NCI-H345 (cell line): ENCODE results near the gene RALA.

Source experiments
- DNase-seq: peaks from one replicate; lab custom pipeline; 2025; lab: John Stamatoyannopoulos, UW

RALA gene

GRCh38 chr7:39623047-39623731 lies at the start of gene RALA:
Gene RALA (plus strand): TSS chr7:39623572. CDS start chr7:39686668, 63,096 bp downstream.
- peak; percentile 90 for DNase-seq

DNA sequence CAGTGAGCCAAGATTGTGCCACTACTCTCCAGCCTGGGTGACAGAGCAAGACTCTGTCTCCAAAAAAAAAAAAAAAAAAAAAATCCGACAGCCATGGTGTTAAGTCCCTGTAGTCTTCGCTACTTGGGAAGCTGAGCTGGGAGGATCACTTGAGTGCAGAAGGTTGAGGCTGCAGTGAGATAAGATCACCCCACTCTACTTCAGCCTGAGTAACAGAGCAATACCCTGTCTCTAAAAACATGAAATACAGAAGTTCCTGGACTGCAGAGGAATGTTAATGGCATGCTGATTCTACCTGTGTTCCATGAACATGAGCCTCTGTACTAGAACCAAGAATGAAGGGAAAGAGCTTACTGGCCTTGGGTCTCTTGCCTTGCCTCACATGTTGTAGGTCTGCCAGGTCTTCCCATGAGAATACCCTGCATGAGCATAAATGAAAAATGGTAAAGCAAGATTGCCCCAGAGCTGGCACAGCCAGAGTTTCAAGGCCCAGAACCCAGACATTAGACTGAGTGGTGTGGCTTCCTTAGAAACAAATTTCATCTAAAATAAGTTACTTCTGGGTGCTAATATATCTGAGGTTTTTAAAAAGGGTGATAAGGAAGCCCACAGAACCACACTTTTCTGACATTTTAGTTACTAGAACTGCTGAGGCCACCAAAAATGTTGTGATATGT lies 48.6 kb upstream of the RALA start:
- DNase-seq: no peak

DNA sequence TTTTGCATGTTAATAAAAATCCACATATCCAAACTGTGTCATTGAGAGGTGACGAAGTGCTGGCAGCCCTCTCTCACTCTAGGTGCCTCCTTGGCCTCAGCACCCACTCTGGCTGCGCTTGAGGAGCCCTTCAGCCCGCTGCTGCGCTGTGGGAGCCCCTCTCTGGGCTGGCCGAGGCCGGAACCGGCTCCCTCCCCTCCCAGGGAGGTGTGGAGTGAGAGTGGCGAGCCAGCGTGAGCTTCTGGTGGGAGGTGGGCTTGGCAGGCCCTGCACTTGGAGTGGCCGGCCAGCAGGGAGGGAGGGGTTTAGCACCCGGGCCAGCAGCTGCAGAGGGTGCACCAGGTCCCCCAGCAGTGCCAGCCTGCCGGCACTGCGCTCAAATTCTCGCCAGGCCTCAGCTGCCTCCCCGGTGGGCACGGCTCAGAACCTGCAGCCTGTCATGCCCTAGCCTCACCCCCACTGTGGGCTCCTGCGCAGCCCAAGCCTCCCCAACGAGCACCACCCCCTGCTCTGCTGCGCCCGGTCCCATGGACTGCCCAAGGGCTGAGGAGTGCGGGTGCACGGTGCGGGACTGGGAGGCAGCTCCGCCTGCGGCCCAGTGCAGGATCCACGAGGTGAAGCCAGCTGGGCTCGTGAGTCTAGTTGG lies 46.0 kb upstream of the RALA start:
- DNase-seq: no peak

- peak; percentile 81 for DNase-seq
These were observed 43.1 kb upstream of the RALA start for GRCh38 chr7:39580149-39580874.

- no peak for DNase-seq
These were observed 40.8 kb upstream of the RALA start for GRCh38 chr7:39582536-39582935.

DNA sequence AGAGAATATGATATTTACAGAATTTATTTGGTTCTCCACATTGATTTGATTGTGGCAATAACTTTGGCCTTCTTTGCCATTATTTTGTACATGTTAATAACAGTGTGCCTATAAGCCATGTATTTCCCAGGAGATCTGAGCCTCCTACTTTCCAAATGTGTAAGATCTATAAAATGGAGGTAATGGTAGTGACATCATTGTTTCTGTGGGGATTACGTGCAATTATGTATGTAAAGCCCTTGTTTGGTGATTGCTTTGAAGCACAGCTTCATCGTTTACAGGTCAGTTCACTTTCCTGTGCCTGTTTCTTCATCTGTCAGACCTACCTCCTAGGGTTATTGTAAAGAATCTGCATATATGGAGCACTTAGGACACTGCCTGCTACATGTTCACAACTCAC lies 39.8 kb upstream of the RALA start:
- DNase-seq: no peak

GRCh38 chr7:39587393-39587792 lies 36.0 kb upstream of the RALA start:
- DNase-seq: no peak

- DNase-seq: no peak
These were observed 35.0 kb upstream of the RALA start for GRCh38 chr7:39588416-39588815.

GRCh38 chr7:39589323-39590111 lies 33.9 kb upstream of the RALA start:
- DNase-seq: no peak

DNA sequence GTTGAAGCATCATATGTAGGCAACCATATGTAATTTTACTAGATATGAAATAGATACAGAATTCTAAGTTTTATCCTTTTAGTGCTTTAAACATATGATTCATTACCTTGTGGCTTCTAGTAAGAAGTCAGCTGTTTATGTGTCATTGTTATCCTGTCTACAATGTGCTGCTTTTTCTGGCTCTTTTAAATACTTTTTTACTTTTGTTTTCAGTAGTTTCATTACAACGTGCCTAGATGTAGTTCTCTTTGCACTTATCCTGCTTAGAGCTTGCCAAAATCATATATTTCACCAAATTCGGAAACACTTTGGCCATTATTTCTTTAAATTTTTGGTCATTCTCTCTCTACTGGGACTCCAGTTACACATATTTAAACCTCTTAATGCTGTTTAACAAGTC lies 30.8 kb upstream of the RALA start:
- DNase-seq: no peak

DNA sequence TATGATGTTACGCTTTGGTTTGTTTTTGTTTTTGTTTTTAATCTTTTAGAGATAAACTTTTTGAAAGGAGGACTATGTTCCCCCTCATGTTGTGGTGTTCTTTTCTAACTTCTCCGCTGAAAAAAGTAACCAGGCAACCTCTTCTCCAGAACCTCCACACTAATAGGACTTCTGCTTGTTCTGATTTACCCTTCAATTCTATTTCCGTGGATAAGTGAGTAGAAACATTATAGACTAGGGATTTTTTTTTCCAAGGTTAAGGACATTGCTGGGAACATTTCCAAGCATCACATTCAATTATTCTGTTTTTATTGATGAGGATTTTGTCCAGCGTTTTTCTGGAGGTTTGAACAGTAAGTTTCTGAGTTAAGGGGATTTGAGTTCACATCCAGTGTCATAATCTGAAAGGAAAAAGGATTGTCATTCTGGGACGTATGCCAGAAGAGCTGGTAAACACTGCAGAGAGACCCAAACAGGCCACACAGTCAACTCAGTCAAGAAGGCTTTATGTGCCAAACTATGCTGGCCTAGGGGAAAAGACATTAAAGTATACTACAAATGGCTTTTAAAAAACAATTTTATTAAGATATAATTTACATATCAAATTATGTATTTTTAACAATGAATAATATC lies 28.3 kb upstream of the RALA start:
- peak; percentile 67 for DNase-seq

- DNase-seq: no peak
These were observed 21.0 kb upstream of the RALA start for GRCh38 chr7:39602351-39602750.

GRCh38 chr7:39603924-39604323 lies 19.4 kb upstream of the RALA start:
- DNase-seq: no peak

DNA sequence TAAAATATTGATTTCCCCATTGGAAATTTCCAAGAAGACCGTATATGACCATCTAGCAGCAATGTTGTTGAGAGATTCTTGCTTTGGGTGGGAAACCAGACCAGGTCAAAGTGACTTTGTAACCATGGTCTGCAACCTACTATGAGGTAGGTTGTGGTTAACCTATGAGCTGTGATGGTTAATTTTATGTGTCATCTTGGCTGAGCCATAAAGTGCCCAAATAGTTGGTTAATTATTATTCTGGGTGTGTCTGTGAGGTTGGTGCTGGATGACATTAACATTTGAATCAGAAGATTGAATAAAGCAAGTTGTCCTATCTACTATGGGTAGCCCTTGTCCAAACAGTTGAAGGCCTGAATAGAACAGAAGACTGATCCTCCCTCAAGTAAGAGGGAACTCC lies 18.3 kb upstream of the RALA start:
- DNase-seq: no peak

DNA sequence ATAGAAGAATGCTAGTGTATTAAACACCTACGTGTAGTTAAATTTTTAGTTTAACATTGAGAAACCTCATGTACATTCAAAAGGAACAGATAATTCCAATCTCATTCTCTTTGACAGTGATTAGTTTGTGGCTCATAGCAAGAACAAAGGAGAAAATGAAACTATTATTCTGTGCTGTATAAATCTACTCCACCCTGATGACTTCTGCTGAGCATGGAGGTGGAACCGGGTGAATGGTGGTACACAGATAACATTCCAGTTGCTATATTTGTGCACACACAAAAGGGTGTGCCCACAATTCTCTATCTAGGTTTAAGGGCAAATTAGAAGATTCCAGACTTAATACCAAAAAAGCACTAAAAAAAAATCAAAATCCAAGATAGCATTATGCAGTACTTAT lies 17.0 kb upstream of the RALA start:
- no peak for DNase-seq

- DNase-seq: no peak
These were observed 16.4 kb upstream of the RALA start for GRCh38 chr7:39606941-39607340.

GRCh38 chr7:39607865-39608264 lies 15.5 kb upstream of the RALA start:
- no peak for DNase-seq

GRCh38 chr7:39608278-39608677 lies 15.1 kb upstream of the RALA start:
- DNase-seq: no peak

DNA sequence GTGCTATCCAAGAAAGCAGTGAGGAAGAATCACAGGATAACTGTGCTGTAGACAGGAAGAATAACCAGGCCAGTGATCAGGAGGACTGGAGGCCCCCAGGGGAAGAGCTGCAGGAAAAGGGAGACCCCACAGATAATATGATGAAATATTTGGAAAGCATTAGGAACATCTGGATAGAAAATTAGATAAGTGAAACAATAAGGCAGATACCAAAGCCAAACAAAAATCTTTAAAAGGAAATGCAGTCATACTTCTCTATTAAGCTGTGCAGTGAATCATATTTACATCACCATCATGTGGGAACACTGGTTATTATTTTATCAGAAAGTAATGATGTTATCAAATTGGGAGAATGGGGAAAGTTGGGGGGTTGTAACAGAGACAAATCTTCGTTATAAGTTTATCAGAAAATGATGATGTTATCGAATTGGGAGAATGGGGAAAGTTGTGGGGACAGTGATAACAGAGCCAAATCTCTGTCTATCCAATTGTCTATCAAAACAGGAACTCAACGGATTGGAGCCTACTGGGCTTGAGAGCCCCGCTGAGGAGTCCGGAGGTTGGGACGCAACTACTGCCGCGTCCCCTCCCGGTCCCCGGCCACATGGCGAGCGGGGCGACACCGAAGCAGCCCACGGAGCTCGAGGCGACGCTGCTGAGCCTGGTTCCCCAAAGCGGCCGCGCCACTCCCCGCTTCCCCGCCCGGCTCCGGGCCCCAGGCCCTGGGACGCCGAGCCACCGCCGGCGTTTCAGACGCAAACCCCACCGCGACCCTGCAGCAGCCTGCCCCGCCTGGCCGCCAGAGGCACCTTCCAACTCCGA lies 14.0 kb upstream of the RALA start:
- DNase-seq: no peak

DNA sequence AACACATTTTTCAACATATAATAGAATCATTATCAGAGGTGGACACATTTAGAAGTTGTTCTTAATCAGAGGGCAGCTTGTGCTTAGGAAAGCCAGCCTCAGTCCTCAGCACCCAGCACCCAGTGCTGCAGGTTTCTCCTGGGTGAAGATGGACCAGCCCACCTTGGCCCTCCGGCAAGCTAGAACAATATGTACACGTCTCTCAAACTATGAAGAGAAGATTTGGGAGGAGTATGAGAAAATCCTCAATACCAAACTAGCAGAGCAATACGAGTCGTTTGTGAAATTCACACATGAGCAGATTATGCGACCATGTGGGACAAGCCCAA lies 13.5 kb upstream of the RALA start:
- no peak for DNase-seq

GRCh38 chr7:39613577-39613976 lies 9.8 kb upstream of the RALA start:
- no peak for DNase-seq
